Measurements from ENCODE around the gene BABAM2.

The BABAM2 gene

DNA sequence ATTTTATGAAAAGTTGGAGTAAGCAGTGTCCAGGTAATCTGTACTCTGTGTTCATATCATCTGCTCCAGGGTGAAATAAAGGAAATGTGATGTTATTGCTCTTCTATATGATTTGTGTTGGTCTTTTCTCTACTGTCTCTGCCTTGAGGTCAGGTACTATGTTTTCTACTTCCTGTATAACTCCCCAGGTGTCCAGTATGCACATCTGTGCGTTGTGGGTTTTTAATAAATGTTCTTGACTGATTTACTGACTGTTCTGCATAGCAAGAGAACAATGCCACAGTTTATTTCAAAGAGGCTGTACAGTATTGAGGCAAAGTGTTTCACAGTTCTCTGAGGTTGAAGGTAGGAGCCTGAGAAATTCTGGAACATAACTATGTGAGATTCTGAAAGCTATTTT is 89.7 kb downstream of the BABAM2 start:
- TF ChIP-seq, protein P1, sequence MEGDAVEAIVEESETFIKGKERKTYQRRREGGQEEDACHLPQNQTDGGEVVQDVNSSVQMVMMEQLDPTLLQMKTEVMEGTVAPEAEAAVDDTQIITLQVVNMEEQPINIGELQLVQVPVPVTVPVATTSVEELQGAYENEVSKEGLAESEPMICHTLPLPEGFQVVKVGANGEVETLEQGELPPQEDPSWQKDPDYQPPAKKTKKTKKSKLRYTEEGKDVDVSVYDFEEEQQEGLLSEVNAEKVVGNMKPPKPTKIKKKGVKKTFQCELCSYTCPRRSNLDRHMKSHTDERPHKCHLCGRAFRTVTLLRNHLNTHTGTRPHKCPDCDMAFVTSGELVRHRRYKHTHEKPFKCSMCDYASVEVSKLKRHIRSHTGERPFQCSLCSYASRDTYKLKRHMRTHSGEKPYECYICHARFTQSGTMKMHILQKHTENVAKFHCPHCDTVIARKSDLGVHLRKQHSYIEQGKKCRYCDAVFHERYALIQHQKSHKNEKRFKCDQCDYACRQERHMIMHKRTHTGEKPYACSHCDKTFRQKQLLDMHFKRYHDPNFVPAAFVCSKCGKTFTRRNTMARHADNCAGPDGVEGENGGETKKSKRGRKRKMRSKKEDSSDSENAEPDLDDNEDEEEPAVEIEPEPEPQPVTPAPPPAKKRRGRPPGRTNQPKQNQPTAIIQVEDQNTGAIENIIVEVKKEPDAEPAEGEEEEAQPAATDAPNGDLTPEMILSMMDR (IDR thresholded peaks at IDR 0.05; ENCODE audit: insufficient read depth, missing control alignments) = no peak
- DNase-seq (ENCODE audit: insufficient read length, low spot score) (no peak), FAIRE-seq (no peak)

DNA sequence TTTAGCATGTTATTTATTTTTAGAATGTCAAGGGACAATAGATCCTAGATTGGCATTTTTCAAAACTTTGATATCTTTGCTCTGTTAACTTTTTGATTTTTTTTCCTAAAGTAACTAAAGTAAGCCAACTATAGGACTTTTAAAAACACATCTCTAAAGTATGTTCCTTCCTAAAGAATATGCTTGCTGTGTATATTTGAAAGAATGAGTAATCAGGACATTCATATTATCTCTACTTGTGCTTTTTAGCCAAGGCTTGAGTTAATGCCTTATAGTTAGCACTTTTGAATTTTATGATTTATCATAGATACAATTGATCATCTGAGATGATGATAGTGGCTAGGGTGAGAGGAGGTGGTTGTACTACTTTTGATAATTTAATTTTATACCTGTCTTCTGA is 93.6 kb downstream of the BABAM2 start:
- DNase-seq (ENCODE audit: insufficient read length, low spot score) = no peak
- TF ChIP-seq, protein P1 (IDR thresholded peaks at IDR 0.05; ENCODE audit: insufficient read depth, missing control alignments) = no peak
- FAIRE-seq = no peak

DNA sequence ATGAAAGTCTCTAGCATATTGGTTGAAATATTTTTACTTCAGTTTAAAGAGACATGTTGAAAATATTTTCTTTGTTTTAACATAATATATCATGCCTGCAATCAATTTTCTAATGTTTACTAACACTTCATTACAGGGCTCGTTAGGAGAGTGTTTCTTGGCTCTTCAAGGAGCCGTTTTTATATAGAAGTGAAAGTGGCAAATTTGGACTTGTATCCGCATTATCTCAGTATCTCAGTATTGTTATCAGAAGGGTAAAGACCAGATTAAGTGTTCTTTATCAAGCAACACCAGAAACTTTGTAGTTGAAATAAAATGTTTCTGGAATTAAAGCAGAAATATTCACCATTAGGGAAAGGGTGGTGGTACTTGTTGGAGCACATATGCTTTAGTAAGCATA is 97.8 kb downstream of the BABAM2 start:
- no peak for FAIRE-seq
- DNase-seq (ENCODE audit: insufficient read length, low spot score) = no peak
- TF ChIP-seq, protein P1 (IDR thresholded peaks at IDR 0.05; ENCODE audit: insufficient read depth, missing control alignments) = no peak

DNA sequence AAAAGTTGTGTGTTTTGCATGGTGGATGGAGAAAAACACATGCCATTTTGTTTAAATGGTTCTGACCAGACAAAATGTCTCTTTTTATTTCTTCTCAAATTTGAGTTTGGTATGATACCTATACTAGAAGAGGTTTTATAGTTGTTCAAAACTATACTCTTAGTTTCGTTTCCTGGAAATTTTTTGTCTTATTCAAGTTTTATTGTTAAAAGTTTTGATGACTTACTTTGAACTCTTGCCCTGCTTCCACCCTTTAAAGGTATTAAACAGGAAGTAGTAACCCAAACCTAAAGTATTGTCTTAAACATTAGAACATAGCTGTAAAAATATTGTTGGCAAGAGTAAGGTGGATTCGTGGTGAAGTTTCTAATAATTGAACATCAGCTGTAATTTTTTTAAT is 98.2 kb downstream of the BABAM2 start:
- FAIRE-seq = no peak
- TF ChIP-seq, protein P1 (IDR thresholded peaks at IDR 0.05; ENCODE audit: insufficient read depth, missing control alignments) = no peak
- no peak for DNase-seq (ENCODE audit: insufficient read length, low spot score)

DNA sequence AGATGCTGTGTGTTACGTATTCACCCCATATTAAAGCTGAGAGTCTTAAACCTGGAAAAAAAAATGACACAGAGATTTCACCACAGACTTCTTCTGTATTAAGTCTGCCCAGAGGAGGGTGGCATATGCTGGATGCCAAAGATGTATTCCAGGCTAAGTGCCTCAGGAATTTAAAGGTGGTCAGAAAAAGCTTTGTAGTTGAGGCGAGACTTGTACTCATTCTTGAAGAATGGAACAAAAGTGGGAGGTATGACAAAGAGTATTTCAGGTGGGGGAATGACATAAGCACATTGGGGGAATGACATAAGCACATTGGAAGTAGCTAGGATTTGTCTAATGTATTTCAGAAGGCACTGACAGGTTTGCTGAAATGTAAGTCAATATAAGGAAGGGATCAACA is 98.6 kb downstream of the BABAM2 start:
- no peak for DNase-seq (ENCODE audit: insufficient read length, low spot score)
- TF ChIP-seq, protein P1 (IDR thresholded peaks at IDR 0.05; ENCODE audit: insufficient read depth, missing control alignments) = no peak
- no peak for FAIRE-seq

DNA sequence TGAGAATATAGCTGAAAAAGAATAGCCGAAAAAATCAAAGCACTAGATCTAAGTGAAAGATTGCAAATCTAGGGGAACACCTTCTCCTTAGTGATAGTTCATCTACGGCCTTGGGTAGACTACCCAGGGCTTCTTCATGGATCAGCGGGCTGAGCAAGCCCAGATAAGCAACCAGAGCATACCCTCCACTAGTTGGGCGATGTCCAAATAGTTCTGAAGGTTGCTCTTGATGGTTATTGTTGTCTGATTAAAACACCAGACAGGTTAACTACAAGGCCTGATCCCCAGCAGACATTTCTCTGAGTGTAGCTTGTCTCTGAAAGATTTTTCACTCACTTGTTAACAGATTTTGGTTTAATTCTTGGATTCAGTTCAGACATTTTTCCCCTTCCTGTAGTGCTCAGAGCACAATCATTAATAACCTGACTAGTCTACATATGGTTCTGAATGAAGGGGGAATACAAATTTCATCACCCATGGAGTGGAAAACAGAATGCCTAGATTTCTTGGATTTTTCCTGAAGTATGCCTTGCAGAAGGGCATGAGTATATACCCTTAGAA is 99.6 kb downstream of the BABAM2 start:
- TF ChIP-seq, protein P1 (IDR thresholded peaks at IDR 0.05; ENCODE audit: insufficient read depth, missing control alignments) = no peak
- FAIRE-seq (no peak), DNase-seq (ENCODE audit: insufficient read length, low spot score) (no peak)

DNA sequence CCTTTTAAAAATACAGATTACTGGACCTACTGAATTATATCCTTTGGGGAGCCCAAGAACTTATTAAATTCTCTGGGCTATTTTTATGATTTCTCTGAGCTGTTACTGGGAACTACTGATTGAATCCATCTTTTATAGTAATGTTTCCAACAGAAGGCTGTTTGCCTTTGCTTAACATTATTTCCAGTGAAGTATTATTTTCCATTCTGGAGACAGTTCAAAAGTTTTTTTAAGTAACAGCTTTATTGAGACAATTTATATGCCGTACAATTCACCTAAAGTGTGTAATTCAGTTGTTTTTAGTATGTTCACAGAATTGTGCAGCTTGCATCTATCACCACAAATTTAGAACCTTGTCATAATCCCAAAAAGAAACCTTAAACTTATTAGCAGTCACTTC is 100.6 kb downstream of the BABAM2 start:
- FAIRE-seq (no peak), DNase-seq (ENCODE audit: insufficient read length, low spot score) (no peak)
- TF ChIP-seq, protein P1 (IDR thresholded peaks at IDR 0.05; ENCODE audit: insufficient read depth, missing control alignments) = no peak
